ENCODE measurements around the gene SLC38A5. TPM values are rescaled to one million over a fixed set of nuclear protein-coding genes. Genes with fewer than 3 reads are reported as not detected.

Gene SLC38A5
- polyA plus RNA-seq, 1 donor: 66.3 TPM

DNA sequence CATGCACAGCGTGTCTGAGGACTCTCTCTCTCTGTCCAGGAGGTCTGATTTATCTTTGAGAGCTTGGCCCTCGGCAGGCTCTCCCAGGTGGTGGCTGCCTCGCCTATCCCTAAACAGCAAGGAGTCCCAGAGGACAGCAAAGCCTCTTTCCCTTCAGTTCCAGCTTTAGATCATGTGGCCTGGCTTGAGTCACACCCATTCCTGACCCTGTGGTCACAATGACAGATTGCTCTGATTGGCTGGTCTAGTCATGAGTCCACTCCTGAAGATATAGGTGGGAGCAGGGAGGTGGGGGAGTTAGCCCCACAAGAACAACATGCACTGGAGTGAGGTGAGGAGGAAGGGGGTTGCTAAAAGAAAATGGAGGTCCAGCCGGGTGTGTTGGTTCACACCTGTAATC, 26.6 kb upstream of the SLC38A5 start:
- H3K36me3 ChIP-seq (ENCODE audit: control insufficient read depth, insufficient read depth, low read length): no peaks in the 10 kb centered on the region
- DNase-seq: no peak
- H3K9me3 ChIP-seq (ENCODE audit: control insufficient read depth, low read depth, low read length): no peaks in the 10 kb centered on the region
- no peaks in the 10 kb centered on the region for H3K27me3 ChIP-seq (ENCODE audit: control insufficient read depth, insufficient read depth, low read length)
- H3K27ac ChIP-seq (ENCODE audit: low read length): no peak overlapping the region
- no CpG with 5 or more reads among the region's 4 CpGs for WGBS (ENCODE audit: insufficient coverage, low lambda C conversion rate)
- no peak overlapping the region for H3K4me3 ChIP-seq (ENCODE audit: low read length)
- no peaks in the 10 kb centered on the region for H3K4me1 ChIP-seq (ENCODE audit: control insufficient read depth, insufficient read depth, low read length)

GRCh38 chrX:48493890-48494364, 23.9 kb upstream of the SLC38A5 start:
- Histone ChIP-seq H3K4me1 (ENCODE audit: control insufficient read depth, insufficient read depth, low read length) (no peaks in the 10 kb centered on the region), H3K27me3 (ENCODE audit: control insufficient read depth, insufficient read depth, low read length) (no peaks in the 10 kb centered on the region), H3K9me3 (ENCODE audit: control insufficient read depth, low read depth, low read length) (no peaks in the 10 kb centered on the region), H3K27ac (ENCODE audit: low read length) (no peak overlapping the region), H3K4me3 (ENCODE audit: low read length) (no peak overlapping the region), H3K36me3 (ENCODE audit: control insufficient read depth, insufficient read depth, low read length) (no peaks in the 10 kb centered on the region)
- no CpG with 5 or more reads among the region's 10 CpGs for WGBS (ENCODE audit: insufficient coverage, low lambda C conversion rate)
- peak in 1 of 2 donors; percentile 8 for DNase-seq

GRCh38 chrX:48492293-48492910, 22.3 kb upstream of the SLC38A5 start:
- no CpG with 5 or more reads among the region's 7 CpGs for WGBS (ENCODE audit: insufficient coverage, low lambda C conversion rate)
- H3K4me1 ChIP-seq (ENCODE audit: control insufficient read depth, insufficient read depth, low read length): no peaks in the 10 kb centered on the region
- no peak overlapping the region for H3K4me3 ChIP-seq (ENCODE audit: low read length)
- no peak overlapping the region for H3K27ac ChIP-seq (ENCODE audit: low read length)
- H3K27me3 ChIP-seq (ENCODE audit: control insufficient read depth, insufficient read depth, low read length): no peaks in the 10 kb centered on the region
- DNase-seq: no peak
- no peaks in the 10 kb centered on the region for H3K9me3 ChIP-seq (ENCODE audit: control insufficient read depth, low read depth, low read length)
- H3K36me3 ChIP-seq (ENCODE audit: control insufficient read depth, insufficient read depth, low read length): no peaks in the 10 kb centered on the region

- WGBS (ENCODE audit: insufficient coverage, low lambda C conversion rate): no CpG with 5 or more reads among the region's 9 CpGs
- Histone ChIP-seq H3K36me3 (ENCODE audit: control insufficient read depth, insufficient read depth, low read length) (no peaks in the 10 kb centered on the region), H3K27ac (ENCODE audit: low read length) (no peak overlapping the region), H3K27me3 (ENCODE audit: control insufficient read depth, insufficient read depth, low read length) (no peaks in the 10 kb centered on the region), H3K4me3 (ENCODE audit: low read length) (no peak overlapping the region), H3K4me1 (ENCODE audit: control insufficient read depth, insufficient read depth, low read length) (no peaks in the 10 kb centered on the region), H3K9me3 (ENCODE audit: control insufficient read depth, low read depth, low read length) (no peaks in the 10 kb centered on the region)
- no peak for DNase-seq
Measured at GRCh38 chrX:48491809-48492208, 21.7 kb upstream of the SLC38A5 start.

- DNase-seq: no peak
- H3K36me3 ChIP-seq (ENCODE audit: control insufficient read depth, insufficient read depth, low read length): peaks cover 2% of the 10 kb centered on the region
- no CpG with 5 or more reads among the region's 8 CpGs for WGBS (ENCODE audit: insufficient coverage, low lambda C conversion rate)
- H3K9me3 ChIP-seq (ENCODE audit: control insufficient read depth, low read depth, low read length): no peaks in the 10 kb centered on the region
- no peaks in the 10 kb centered on the region for H3K27me3 ChIP-seq (ENCODE audit: control insufficient read depth, insufficient read depth, low read length)
- H3K27ac ChIP-seq (ENCODE audit: low read length): no peak overlapping the region
- H3K4me1 ChIP-seq (ENCODE audit: control insufficient read depth, insufficient read depth, low read length): no peaks in the 10 kb centered on the region
- H3K4me3 ChIP-seq (ENCODE audit: low read length): no peak overlapping the region
Measured at GRCh38 chrX:48490661-48491060, 20.6 kb upstream of the SLC38A5 start.

DNA sequence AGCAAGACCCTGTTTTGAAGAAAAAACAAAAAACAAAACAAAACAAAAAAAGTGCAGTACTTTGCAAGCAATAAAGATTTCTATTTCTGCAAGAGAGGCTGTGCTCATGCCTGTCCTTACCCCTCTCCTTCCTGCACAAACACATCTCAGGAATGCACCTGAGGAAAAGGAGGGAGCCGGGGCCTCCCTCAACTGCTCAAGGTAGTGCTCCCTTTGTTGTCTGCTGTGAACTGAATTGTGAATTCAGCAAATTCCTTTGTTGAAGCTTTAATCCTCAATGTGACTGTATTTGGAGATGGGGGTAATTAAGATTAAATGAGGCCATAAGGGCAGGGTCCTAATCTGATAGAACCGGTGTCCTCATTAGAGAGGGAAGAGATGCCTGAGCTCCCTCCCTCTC, 19.8 kb upstream of the SLC38A5 start:
- H3K4me1 ChIP-seq (ENCODE audit: control insufficient read depth, insufficient read depth, low read length): no peaks in the 10 kb centered on the region
- no peak overlapping the region for H3K4me3 ChIP-seq (ENCODE audit: low read length)
- DNase-seq: no peak
- H3K9me3 ChIP-seq (ENCODE audit: control insufficient read depth, low read depth, low read length): no peaks in the 10 kb centered on the region
- peaks cover 2% of the 10 kb centered on the region for H3K36me3 ChIP-seq (ENCODE audit: control insufficient read depth, insufficient read depth, low read length)
- no peaks in the 10 kb centered on the region for H3K27me3 ChIP-seq (ENCODE audit: control insufficient read depth, insufficient read depth, low read length)
- no CpG with 5 or more reads among the region's 2 CpGs for WGBS (ENCODE audit: insufficient coverage, low lambda C conversion rate)
- H3K27ac ChIP-seq (ENCODE audit: low read length): no peak overlapping the region

DNA sequence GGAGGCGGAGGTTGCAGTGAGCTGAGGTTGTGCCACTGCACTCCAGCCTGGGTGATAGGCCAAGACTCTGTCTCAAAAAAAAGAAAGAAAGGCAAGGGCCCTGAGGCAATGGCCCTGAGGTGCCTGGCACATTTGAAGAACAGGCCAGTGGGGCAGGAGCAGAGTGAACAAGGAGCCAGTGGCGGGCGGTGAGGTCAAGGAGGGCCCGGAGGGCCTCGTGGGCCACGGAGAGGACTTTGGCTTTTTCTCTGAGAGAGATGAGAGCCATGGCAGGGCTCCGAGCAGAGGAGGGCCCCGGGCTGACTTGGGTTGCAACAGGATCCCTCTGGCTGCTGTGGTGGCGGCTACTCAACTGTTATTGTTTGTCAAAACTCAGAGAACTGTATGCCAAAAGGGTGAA, 19.2 kb upstream of the SLC38A5 start:
- no CpG with 5 or more reads among the region's 9 CpGs for WGBS (ENCODE audit: insufficient coverage, low lambda C conversion rate)
- Histone ChIP-seq H3K27ac (ENCODE audit: low read length) (no peak overlapping the region), H3K36me3 (ENCODE audit: control insufficient read depth, insufficient read depth, low read length) (peaks cover 2% of the 10 kb centered on the region), H3K27me3 (ENCODE audit: control insufficient read depth, insufficient read depth, low read length) (no peaks in the 10 kb centered on the region), H3K4me1 (ENCODE audit: control insufficient read depth, insufficient read depth, low read length) (no peaks in the 10 kb centered on the region), H3K4me3 (ENCODE audit: low read length) (no peak overlapping the region), H3K9me3 (ENCODE audit: control insufficient read depth, low read depth, low read length) (no peaks in the 10 kb centered on the region)
- no peak for DNase-seq

GRCh38 chrX:48488034-48488433, 18.0 kb upstream of the SLC38A5 start:
- no peaks in the 10 kb centered on the region for H3K27me3 ChIP-seq (ENCODE audit: control insufficient read depth, insufficient read depth, low read length)
- peaks cover 2% of the 10 kb centered on the region for H3K36me3 ChIP-seq (ENCODE audit: control insufficient read depth, insufficient read depth, low read length)
- no peak for DNase-seq
- no peak overlapping the region for H3K27ac ChIP-seq (ENCODE audit: low read length)
- no CpG with 5 or more reads among the region's 3 CpGs for WGBS (ENCODE audit: insufficient coverage, low lambda C conversion rate)
- H3K4me1 ChIP-seq (ENCODE audit: control insufficient read depth, insufficient read depth, low read length): no peaks in the 10 kb centered on the region
- H3K4me3 ChIP-seq (ENCODE audit: low read length): no peak overlapping the region
- no peaks in the 10 kb centered on the region for H3K9me3 ChIP-seq (ENCODE audit: control insufficient read depth, low read depth, low read length)

DNA sequence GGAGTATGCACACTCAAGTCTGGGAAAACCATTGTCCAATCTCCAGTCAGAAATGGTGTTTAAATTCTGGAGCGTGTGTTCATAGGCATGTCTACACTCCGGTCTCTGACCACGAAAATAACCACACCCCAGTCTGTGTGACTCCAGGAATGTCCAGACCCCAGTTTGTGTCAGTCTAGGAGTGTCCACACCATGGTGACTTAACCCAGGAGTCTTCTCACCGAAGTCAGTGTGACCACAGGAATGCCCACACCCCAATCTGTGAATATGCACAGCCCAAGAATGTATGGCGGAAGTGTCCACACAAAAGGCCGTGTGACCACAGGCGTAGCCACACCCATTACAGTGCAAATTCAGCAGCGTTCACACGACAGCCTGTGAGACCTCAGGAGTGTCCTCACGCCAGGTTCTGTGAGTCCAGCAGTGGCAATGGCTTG, 17.3 kb upstream of the SLC38A5 start:
- Histone ChIP-seq H3K4me1 (ENCODE audit: control insufficient read depth, insufficient read depth, low read length) (no peaks in the 10 kb centered on the region), H3K36me3 (ENCODE audit: control insufficient read depth, insufficient read depth, low read length) (peaks cover 2% of the 10 kb centered on the region), H3K4me3 (ENCODE audit: low read length) (no peak overlapping the region), H3K27ac (ENCODE audit: low read length) (no peak overlapping the region), H3K27me3 (ENCODE audit: control insufficient read depth, insufficient read depth, low read length) (no peaks in the 10 kb centered on the region), H3K9me3 (ENCODE audit: control insufficient read depth, low read depth, low read length) (no peaks in the 10 kb centered on the region)
- no CpG with 5 or more reads among the region's 10 CpGs for WGBS (ENCODE audit: insufficient coverage, low lambda C conversion rate)
- DNase-seq: no peak

- peaks cover 4% of the 10 kb centered on the region for H3K36me3 ChIP-seq (ENCODE audit: control insufficient read depth, insufficient read depth, low read length)
- H3K4me3 ChIP-seq (ENCODE audit: low read length): no peak overlapping the region
- H3K27ac ChIP-seq (ENCODE audit: low read length): no peak overlapping the region
- no peaks in the 10 kb centered on the region for H3K9me3 ChIP-seq (ENCODE audit: control insufficient read depth, low read depth, low read length)
- no CpG with 5 or more reads among the region's 7 CpGs for WGBS (ENCODE audit: insufficient coverage, low lambda C conversion rate)
- no peaks in the 10 kb centered on the region for H3K4me1 ChIP-seq (ENCODE audit: control insufficient read depth, insufficient read depth, low read length)
- no peaks in the 10 kb centered on the region for H3K27me3 ChIP-seq (ENCODE audit: control insufficient read depth, insufficient read depth, low read length)
- DNase-seq: no peak
Measured at GRCh38 chrX:48482526-48482925, 12.5 kb upstream of the SLC38A5 start.

GRCh38 chrX:48480583-48480982, 10.5 kb upstream of the SLC38A5 start:
- no peaks in the 10 kb centered on the region for H3K9me3 ChIP-seq (ENCODE audit: control insufficient read depth, low read depth, low read length)
- no peaks in the 10 kb centered on the region for H3K4me1 ChIP-seq (ENCODE audit: control insufficient read depth, insufficient read depth, low read length)
- no peak for DNase-seq
- H3K27ac ChIP-seq (ENCODE audit: low read length): no peak overlapping the region
- H3K4me3 ChIP-seq (ENCODE audit: low read length): no peak overlapping the region
- no peaks in the 10 kb centered on the region for H3K27me3 ChIP-seq (ENCODE audit: control insufficient read depth, insufficient read depth, low read length)
- WGBS (ENCODE audit: insufficient coverage, low lambda C conversion rate): no CpG with 5 or more reads among the region's 3 CpGs
- peaks cover 2% of the 10 kb centered on the region for H3K36me3 ChIP-seq (ENCODE audit: control insufficient read depth, insufficient read depth, low read length)
